ENCODE results near the gene NMNAT1. TPM values are rescaled to one million over a fixed set of nuclear protein-coding genes. Genes with fewer than 3 reads are reported as not detected.

Gene NMNAT1
- total and polyA plus RNA-seq, 2 donors (not counting 1 experiment from before 2014, with no cell fraction given) = 11.5 to 17.2 TPM

DNA sequence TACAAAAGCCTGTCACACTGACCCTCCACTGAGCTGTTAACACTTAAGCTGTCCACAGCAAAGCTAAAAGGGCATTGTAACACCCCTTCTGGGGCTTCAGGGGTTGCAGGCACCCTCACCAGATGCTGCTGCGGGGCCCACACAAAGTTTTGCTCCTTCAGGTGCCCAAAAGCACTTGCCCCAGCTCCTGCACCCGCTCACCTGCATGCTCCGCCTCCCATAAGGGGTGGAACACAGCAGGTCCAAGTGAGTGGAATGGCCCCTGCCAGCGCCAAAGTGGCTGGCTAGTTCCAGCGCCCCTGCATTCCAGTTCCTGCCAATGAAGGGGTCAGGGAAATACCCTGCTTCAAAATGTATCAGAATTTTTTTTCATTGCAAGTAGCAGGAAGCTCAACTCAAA, 46.5 kb downstream of the NMNAT1 start:
- TF ChIP-seq, protein P1, sequence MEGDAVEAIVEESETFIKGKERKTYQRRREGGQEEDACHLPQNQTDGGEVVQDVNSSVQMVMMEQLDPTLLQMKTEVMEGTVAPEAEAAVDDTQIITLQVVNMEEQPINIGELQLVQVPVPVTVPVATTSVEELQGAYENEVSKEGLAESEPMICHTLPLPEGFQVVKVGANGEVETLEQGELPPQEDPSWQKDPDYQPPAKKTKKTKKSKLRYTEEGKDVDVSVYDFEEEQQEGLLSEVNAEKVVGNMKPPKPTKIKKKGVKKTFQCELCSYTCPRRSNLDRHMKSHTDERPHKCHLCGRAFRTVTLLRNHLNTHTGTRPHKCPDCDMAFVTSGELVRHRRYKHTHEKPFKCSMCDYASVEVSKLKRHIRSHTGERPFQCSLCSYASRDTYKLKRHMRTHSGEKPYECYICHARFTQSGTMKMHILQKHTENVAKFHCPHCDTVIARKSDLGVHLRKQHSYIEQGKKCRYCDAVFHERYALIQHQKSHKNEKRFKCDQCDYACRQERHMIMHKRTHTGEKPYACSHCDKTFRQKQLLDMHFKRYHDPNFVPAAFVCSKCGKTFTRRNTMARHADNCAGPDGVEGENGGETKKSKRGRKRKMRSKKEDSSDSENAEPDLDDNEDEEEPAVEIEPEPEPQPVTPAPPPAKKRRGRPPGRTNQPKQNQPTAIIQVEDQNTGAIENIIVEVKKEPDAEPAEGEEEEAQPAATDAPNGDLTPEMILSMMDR (conservative IDR thresholded peaks at IDR 0.05 in 1 of 2, IDR thresholded peaks at IDR 0.05 in 1 of 2; ENCODE audit: low read depth in 1 of 2, low read length in 2 of 2) = no peak
- TF ChIP-seq EZH2 (IDR thresholded peaks at IDR 0.05; ENCODE audit: low read length, missing control alignments) = no peak
- DNase-seq (ENCODE audit: low read depth in 2 of 2) = no peak
- H3K9ac ChIP-seq (ENCODE audit: insufficient read depth, low read length) = no peak overlapping the region
- no peaks in the 10 kb centered on the region for H3K27me3 ChIP-seq (ENCODE audit: control insufficient read depth, insufficient read depth, low read length)
- H4K20me1 ChIP-seq (ENCODE audit: control insufficient read depth, extremely low read depth, insufficient read depth, low read length) = no peaks in the 10 kb centered on the region
- H3K27ac ChIP-seq (ENCODE audit: insufficient read depth, low read length) = no peak overlapping the region
- H3K9me3 ChIP-seq (ENCODE audit: control insufficient read depth, insufficient read depth, low read depth, low read length) = no peaks in the 10 kb centered on the region
- no peaks in the 10 kb centered on the region for H3K79me2 ChIP-seq (ENCODE audit: control insufficient read depth, insufficient read depth, low read length)
- no peaks in the 10 kb centered on the region for H3K36me3 ChIP-seq (ENCODE audit: control insufficient read depth, insufficient read depth, low read length)
- H3K4me3 ChIP-seq (replicated peaks in 1 of 4; ENCODE audit: control extremely low read depth in 1 of 4, insufficient read depth in 1 of 4, low read depth in 3 of 4, low read length in 4 of 4) = no peak overlapping the region
- no peaks in the 10 kb centered on the region for H3K4me1 ChIP-seq (ENCODE audit: control insufficient read depth, extremely low read depth, insufficient read depth, low read length)
- H2AFZ ChIP-seq (ENCODE audit: low read length) = no peak overlapping the region
- no peak overlapping the region for H3K4me2 ChIP-seq (ENCODE audit: extremely low read depth, insufficient read depth, low read length)

DNA sequence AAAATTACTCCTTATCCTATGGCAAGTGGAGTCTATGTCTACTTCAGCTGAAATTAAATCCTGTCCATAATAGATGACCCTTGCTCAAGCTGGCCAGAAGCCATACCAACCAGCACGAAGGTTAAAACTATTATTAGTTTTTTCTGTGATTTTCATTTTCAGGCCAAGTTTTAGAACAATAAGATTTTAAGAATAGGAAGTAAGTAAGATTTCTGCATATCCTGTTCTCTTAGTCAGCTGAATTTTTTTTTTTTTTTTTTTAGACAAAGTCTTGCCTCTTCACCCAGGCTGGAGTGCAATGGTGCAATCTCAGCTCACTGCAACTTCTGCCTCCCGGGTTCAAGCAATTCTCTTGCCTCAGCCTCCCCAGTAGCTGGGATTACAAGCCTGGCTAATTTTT, 47.7 kb downstream of the NMNAT1 start:
- Histone ChIP-seq H4K20me1 (ENCODE audit: control insufficient read depth, extremely low read depth, insufficient read depth, low read length) (no peaks in the 10 kb centered on the region), H3K4me1 (ENCODE audit: control insufficient read depth, extremely low read depth, insufficient read depth, low read length) (no peaks in the 10 kb centered on the region), H3K79me2 (ENCODE audit: control insufficient read depth, insufficient read depth, low read length) (no peaks in the 10 kb centered on the region), H3K4me2 (ENCODE audit: extremely low read depth, insufficient read depth, low read length) (no peak overlapping the region), H3K36me3 (ENCODE audit: control insufficient read depth, insufficient read depth, low read length) (no peaks in the 10 kb centered on the region), H3K27ac (ENCODE audit: insufficient read depth, low read length) (no peak overlapping the region), H3K4me3 (replicated peaks in 1 of 4; ENCODE audit: control extremely low read depth in 1 of 4, insufficient read depth in 1 of 4, low read depth in 3 of 4, low read length in 4 of 4) (no peak overlapping the region), H3K9me3 (ENCODE audit: control insufficient read depth, insufficient read depth, low read depth, low read length) (no peaks in the 10 kb centered on the region), H3K9ac (ENCODE audit: insufficient read depth, low read length) (no peak overlapping the region), H2AFZ (ENCODE audit: low read length) (no peak overlapping the region), H3K27me3 (ENCODE audit: control insufficient read depth, insufficient read depth, low read length) (no peaks in the 10 kb centered on the region)
- no peak for DNase-seq (ENCODE audit: low read depth in 2 of 2)
- TF ChIP-seq, protein P1 (conservative IDR thresholded peaks at IDR 0.05 in 1 of 2, IDR thresholded peaks at IDR 0.05 in 1 of 2; ENCODE audit: low read depth in 1 of 2, low read length in 2 of 2) = no peak
- TF ChIP-seq EZH2 (IDR thresholded peaks at IDR 0.05; ENCODE audit: low read length, missing control alignments) = no peak

DNA sequence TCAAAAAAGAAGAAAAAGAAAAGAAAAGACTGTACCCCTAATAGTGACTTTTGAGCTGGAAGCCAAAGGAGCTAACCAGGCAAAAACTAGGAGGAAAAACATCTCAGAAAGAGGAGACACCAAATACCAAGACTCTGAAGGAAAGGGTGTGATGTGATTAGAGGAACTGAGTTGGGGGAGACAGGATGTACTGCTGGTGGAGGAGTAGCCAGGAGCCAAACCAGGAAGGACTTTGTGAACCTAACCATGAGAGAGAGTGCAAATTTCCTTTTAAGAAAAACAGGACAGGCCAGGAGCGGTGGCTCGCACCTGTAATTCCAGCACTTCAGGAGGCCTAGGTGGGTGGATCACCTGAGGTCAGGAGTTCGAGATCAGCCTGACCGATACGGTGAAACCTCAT, 49.6 kb downstream of the NMNAT1 start:
- Histone ChIP-seq H3K4me2 (ENCODE audit: extremely low read depth, insufficient read depth, low read length) (no peak overlapping the region), H3K4me3 (replicated peaks in 1 of 4; ENCODE audit: control extremely low read depth in 1 of 4, insufficient read depth in 1 of 4, low read depth in 3 of 4, low read length in 4 of 4) (no peak overlapping the region)
- DNase-seq (ENCODE audit: low read depth in 2 of 2) = no peak

More for the DNA sequence above, 49.6 kb downstream of the NMNAT1 start:
- no peaks in the 10 kb centered on the region for H3K9me3 ChIP-seq (ENCODE audit: control insufficient read depth, insufficient read depth, low read depth, low read length)
- no peaks in the 10 kb centered on the region for H3K36me3 ChIP-seq (ENCODE audit: control insufficient read depth, insufficient read depth, low read length)
- H2AFZ ChIP-seq (ENCODE audit: low read length) = no peak overlapping the region
- H4K20me1 ChIP-seq (ENCODE audit: control insufficient read depth, extremely low read depth, insufficient read depth, low read length) = no peaks in the 10 kb centered on the region
- H3K4me1 ChIP-seq (ENCODE audit: control insufficient read depth, extremely low read depth, insufficient read depth, low read length) = no peaks in the 10 kb centered on the region
- H3K79me2 ChIP-seq (ENCODE audit: control insufficient read depth, insufficient read depth, low read length) = no peaks in the 10 kb centered on the region
- peaks cover 14% of the 10 kb centered on the region for H3K27me3 ChIP-seq (ENCODE audit: control insufficient read depth, insufficient read depth, low read length)
- TF ChIP-seq, protein P1 (conservative IDR thresholded peaks at IDR 0.05 in 1 of 2, IDR thresholded peaks at IDR 0.05 in 1 of 2; ENCODE audit: low read depth in 1 of 2, low read length in 2 of 2) = no peak
- no peak for TF ChIP-seq EZH2 (IDR thresholded peaks at IDR 0.05; ENCODE audit: low read length, missing control alignments)
- H3K9ac ChIP-seq (ENCODE audit: insufficient read depth, low read length) = no peak overlapping the region
- no peak overlapping the region for H3K27ac ChIP-seq (ENCODE audit: insufficient read depth, low read length)

Measured in fibroblast of lung (primary cell).